Stimulated activated CD8-positive, alpha-beta memory T cell treated with anti-CD3 and anti-CD28 coated beads, Interleukin-12 subunit alpha, Interleukin-12 subunit beta, amount 100 ng/mL, for 24 hours (primary cell): ENCODE results near the gene ETV6.

Source experiments
- DNase-seq: peaks from one replicate; pipeline ENCODE4 v3.0.0-alpha.2; 2020; ENCODE audit errors: extremely low read depth

The ETV6 gene

DNA sequence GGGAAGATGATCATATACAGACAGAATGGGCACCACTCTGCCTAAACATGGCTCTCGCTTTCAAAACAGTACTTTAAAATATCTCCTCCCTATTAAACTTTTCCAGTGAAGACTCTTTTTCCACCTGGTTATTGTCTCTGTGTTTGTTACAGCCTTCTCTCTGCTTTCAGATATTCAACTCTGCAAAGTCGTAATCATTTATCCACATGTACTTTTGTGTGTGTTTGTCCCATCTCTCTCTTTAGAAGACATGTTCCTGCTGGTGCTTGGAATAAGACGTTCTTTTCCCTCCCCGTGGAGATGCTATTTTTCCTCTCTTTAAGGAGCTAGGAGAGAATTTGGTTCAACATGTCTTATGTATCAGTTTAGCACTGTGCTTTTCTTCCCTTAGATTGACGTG is 45.1 kb downstream of the ETV6 start:
- no peak for DNase-seq

DNA sequence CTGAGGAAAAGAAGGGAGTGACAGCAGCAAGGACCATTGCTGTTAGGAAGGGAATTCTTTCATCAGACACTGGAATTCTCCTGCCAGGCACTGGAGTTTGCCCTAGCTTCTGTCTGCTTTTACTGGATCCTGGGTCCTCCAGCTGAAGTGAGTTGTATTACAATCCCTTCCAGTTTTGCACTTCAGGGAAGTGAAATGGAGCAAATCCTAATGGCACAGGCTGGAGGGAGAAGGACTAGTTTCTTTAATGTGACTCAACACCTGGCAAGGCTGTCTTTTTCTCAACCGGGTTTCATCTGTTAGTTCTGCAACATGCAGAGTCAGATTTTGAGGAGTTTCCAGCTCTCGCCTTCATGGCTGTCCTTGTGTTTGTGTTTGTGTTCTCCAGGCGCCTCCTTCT is 45.8 kb downstream of the ETV6 start:
- DNase-seq = no peak

DNA sequence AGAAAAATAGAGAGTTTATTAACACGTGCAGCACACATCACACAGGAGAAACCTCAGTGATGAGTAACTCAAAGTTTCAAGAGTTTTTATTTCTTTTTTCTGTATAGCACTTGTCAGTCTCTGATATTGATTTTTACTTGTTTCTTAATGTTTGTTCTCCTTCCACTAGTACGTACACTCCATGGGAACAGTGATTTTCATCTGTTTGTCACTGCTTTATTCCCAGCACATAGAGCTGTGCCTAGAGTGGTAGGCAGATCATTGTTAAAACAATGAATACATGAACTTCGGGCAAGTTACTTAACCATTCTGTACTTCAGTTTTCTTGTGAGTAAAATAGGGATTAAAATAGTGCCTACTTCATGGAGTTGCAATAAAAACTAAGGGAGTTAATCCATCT is 46.6 kb downstream of the ETV6 start:
- DNase-seq = no peak

GRCh38 chr12:11697131-11697530 is 47.7 kb downstream of the ETV6 start:
- DNase-seq = no peak

- DNase-seq = no peak
Observed at GRCh38 chr12:11697670-11698387, 48.4 kb downstream of the ETV6 start.

GRCh38 chr12:11698729-11699128 is 49.3 kb downstream of the ETV6 start:
- DNase-seq = no peak

DNA sequence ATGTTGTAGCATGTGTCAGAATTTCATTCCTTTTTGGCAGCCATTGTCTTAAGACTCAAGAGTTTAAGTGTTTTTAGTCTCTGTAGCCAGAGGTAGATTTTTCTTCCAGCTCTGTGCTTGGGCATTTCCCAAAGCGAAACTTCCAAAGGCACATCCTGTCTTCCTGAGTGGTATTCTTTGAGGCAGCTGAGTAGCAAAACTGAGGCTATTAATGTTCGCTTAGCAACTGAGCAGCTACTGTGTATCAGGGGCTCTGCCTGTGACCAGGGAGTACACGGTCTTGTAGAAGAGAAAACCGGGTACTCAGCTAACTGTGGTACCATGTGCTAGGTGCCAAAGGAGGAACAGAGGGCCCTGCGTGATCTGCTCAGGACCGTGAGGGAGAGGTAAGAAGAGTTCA is 52.0 kb downstream of the ETV6 start:
- DNase-seq = no peak

DNA sequence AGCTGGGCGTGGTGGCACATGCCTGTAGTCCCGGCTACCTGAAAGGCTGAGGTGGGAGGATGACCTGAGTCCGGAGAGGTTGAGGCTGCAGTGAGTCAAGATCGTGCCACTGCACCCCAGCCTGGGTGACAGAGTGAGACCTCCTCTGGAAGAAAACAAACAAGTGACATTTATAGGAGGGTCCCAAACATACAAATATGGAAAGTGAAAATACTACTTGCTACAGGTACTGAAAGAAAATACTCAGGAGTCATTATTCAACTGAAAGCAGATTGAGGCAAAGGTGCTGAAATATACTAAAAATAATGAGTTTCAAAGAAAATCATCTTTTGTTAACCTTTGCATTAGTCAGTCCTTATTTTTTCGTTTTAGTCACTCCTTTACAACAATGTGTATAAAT is 53.5 kb downstream of the ETV6 start:
- no peak for DNase-seq

GRCh38 chr12:11703378-11703777 is 53.9 kb downstream of the ETV6 start:
- no peak for DNase-seq

- no peak for DNase-seq
Observed at GRCh38 chr12:11704089-11704488, 54.6 kb downstream of the ETV6 start.

DNA sequence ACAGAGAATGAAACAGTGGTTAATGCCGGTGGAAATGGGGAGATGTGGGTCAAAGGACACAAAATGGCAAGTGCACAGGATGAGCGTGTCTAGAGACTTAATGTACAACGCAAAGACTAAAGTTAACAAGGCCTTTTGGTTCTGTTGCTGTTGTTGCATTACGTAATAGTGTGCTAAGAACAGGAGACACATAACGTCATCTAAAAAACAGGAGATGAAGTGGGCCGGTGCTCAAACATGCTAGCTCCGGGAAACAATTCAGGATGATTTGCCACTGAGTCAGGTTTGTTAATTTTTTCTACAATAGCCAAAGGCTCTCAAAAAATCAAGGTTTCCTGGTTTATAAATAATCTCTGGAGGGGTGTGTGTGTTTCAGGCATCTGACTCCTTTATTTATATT is 55.5 kb downstream of the ETV6 start:
- no peak for DNase-seq

DNA sequence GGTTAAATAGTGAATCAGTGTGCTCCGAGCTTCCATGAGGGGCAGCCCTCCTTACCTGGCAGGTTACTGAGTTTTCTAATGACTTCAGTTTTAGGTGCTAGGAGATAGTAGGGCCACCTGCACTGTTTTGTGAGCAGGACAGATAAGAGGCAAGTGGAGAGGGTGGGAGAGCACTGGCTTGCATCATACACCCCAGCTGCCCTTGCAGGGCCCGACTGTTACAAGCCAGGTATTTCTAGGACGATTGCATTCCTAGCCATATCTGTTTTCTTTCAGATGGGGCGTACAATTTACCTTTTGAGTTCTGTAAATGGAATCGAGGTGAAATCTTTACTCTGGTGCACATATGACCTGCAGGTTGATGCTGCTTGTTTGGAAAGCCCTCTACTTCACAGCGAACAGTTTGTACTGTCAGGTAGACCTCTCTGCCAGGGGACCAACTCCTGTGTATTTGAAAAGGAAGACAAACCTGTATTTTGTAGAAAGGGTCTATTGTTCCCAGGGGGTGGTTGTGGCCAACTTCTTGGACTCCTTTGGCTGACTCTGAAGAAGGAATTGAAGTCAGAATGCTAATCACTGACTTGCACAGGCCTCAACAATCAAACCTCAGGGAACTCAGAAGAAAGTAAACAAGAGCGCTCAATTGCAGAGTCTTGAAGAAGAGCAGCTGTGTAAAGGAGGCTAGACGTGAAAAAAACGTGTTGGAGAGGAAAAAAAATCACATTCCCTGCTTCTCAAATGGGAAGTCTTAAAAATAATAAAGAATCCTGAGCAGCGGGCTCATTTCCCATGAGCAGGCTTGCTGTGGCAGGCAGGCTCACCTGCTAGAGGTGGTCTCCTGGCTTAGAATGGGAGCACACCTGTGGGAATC is 57.3 kb downstream of the ETV6 start:
- DNase-seq = no peak

- DNase-seq = no peak
Observed at GRCh38 chr12:11707535-11707934, 58.1 kb downstream of the ETV6 start.

DNA sequence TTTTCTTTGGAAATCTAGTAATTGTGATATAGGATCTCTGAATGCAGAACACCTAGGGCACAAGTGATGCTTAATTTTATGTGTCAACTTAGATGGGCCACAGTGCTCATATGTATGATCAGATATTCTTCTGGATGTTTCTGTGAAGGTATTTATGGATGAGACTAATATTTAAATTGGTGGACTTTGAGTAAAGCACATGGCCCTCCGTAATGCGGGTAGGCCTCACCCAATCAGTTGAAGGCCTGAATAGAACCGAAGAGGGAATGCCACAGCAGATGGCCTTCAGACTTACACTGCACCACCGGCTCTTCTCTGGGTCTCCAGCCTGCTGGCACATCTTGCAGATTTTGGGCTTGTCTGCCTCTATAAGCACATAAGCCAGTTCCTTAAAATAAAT is 60.0 kb downstream of the ETV6 start:
- DNase-seq = no peak

- DNase-seq = no peak
Observed at GRCh38 chr12:11710431-11710830, 61.0 kb downstream of the ETV6 start.

GRCh38 chr12:11710906-11711305 is 61.4 kb downstream of the ETV6 start:
- no peak for DNase-seq

DNA sequence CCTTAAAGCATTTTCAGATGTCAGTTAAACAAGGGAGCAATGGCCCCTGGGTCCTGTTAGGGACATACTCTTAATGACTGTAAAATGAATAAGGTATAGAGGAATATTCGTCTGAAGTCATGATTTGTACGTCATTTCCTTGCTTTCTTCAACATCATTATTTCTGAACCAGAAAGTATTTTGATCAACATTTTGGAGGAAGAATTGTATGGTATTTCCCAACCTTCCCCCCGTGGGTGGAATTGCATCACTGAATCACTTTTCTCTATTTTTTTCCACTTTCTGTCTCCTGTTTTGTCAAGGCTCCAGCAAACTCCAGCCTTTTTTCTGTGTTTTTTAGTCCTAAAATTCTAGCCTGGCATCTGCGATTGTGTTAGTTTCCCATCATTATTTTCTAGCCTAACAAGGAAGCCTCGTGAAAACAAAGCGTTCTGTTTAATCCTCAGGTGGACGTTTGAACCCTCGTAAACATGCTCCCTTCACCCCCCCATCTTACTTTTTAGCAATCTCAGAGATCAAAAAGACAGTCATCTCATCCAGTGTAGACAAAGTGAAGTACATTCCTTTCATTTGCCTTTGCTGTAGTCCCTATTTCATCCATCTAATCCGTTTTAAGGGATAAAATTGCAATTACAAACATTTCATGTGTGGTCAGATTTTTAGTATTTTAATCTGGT is 62.3 kb downstream of the ETV6 start:
- DNase-seq = no peak

DNA sequence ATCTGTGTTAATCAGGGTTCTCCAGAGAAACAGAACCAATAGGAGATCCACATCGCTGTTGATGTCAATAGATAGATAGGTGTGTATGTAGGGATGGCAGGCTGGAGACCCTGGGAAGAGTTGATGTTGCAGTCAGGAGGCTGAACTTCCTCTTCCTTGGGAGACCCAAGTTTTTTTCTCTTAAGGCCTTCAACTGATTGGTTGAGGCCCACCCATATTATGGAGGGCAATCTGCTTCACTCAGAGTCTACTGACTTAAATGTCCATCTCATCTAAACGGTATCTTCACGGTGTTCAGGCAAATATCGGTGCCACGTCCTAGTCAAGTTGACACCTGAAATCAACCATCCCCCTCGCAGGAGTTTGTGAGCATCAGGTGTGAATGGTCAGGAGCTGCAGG is 63.0 kb downstream of the ETV6 start:
- DNase-seq = no peak

GRCh38 chr12:11713202-11713601 is 63.7 kb downstream of the ETV6 start:
- no peak for DNase-seq

GRCh38 chr12:11714626-11715025 is 65.2 kb downstream of the ETV6 start:
- no peak for DNase-seq

GRCh38 chr12:11715621-11716020 is 66.1 kb downstream of the ETV6 start:
- no peak for DNase-seq

GRCh38 chr12:11716794-11717518 is 67.5 kb downstream of the ETV6 start:
- DNase-seq = no peak
